ENCODE data around the gene NSD1.
A peak's percentile ranks its signal among the peaks of the same experiment; 100 is the strongest.

Gene NSD1

DNA sequence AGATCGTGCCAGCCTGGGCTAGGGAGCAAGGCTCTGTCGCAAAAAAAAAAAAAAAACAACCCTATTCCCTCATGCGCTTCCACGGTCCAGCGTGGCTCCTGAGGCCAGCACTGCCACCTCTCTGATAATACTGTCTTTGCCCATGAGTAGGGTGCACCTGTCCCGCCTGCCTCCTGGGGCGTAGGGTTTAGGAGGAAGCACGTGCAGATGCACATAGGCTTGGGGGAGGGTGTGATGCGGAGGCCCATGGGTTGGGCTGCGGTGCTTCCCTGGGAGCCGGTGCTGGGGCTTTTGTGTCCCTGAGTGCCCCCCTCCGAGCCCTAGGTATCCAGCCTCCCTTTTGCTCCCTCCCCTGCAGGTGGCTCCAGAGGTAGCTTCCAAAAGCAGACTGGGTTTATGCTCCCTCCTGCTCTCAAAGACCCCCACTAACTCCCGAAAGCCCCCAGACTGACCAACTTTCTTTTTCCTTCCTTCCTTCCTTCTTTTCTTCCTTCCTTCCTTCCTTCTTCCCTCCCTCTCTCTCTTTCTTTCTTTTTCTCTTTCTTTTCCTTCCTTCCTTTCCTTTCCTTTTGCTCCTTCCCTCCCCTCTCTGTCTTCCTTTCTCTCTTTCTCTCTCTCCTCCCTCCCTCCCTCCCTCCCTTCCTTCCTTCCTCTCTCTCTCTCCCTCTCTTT, 34.0 kb upstream of the NSD1 start:
- TF ChIP-seq, protein P1, sequence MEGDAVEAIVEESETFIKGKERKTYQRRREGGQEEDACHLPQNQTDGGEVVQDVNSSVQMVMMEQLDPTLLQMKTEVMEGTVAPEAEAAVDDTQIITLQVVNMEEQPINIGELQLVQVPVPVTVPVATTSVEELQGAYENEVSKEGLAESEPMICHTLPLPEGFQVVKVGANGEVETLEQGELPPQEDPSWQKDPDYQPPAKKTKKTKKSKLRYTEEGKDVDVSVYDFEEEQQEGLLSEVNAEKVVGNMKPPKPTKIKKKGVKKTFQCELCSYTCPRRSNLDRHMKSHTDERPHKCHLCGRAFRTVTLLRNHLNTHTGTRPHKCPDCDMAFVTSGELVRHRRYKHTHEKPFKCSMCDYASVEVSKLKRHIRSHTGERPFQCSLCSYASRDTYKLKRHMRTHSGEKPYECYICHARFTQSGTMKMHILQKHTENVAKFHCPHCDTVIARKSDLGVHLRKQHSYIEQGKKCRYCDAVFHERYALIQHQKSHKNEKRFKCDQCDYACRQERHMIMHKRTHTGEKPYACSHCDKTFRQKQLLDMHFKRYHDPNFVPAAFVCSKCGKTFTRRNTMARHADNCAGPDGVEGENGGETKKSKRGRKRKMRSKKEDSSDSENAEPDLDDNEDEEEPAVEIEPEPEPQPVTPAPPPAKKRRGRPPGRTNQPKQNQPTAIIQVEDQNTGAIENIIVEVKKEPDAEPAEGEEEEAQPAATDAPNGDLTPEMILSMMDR (IDR thresholded peaks at IDR 0.05; ENCODE audit: insufficient read depth, low read depth, low read length, missing control alignments), result no peak
- H3K4me3 ChIP-seq (ENCODE audit: low read length), result no peak overlapping the region
- DNase-seq (ENCODE audit: low read depth), result no peak

DNA sequence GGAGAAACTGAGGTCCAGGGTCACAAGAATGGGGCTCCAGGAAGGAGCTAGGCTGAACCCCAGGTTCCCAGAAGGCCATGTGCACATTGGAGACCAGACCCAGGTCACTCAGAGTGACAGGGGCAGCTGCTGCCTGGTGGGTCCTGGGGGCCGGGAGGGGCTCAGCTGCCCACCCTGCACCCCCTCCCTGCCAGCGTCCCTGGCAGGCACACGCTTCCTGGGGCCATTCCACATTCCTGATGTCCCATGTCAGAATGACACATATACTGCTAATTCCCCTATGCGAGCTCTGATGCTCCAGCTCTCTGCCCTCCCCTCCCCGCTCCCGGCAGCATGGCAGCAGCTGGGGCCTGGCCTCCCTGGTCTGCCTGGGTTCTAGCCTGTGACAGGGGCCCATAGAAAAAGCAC, 32.9 kb upstream of the NSD1 start:
- H3K4me3 ChIP-seq (ENCODE audit: low read length), result no peak overlapping the region
- no peak for DNase-seq (ENCODE audit: low read depth)
- TF ChIP-seq, protein P1 (IDR thresholded peaks at IDR 0.05; ENCODE audit: insufficient read depth, low read depth, low read length, missing control alignments), result no peak

DNA sequence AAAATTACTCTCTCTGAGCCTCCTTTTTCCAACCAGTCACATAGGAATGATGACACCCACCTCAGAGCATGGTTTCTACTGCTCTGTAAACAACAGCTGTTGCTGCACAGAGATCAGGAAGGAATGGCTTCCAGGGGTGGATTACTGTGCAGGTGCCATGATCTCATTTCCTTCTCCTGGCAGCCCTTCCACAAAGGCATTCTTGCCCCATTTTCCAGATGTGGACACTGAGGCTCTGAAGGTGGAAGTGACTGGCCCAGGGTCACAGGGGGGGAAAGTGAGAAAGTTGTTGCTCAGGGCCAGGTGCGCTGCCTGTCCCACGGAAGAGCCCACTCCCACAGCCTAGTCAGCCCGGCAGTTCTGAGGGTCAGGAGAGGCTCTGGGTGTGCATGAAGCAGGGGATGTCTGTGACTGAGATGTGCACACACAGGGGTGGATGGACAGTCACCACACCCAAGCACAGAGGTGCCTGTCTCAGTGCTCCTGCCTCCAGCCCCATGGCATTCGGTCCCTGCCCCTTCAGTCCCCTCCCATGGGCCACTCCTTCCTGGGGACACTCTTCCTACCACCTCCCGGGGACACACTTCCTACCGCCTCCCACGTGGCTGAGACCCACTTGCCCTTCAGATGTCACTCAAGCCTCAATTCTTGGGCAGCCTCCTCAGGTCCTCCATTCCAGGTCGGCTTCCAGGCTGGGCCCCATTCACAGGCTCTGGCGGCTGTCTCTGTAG, 29.9 kb upstream of the NSD1 start:
- no peak overlapping the region for H3K4me3 ChIP-seq (ENCODE audit: low read length)
- DNase-seq (ENCODE audit: low read depth), result peak; percentile 24
- TF ChIP-seq, protein P1 (IDR thresholded peaks at IDR 0.05; ENCODE audit: insufficient read depth, low read depth, low read length, missing control alignments), result no peak

DNA sequence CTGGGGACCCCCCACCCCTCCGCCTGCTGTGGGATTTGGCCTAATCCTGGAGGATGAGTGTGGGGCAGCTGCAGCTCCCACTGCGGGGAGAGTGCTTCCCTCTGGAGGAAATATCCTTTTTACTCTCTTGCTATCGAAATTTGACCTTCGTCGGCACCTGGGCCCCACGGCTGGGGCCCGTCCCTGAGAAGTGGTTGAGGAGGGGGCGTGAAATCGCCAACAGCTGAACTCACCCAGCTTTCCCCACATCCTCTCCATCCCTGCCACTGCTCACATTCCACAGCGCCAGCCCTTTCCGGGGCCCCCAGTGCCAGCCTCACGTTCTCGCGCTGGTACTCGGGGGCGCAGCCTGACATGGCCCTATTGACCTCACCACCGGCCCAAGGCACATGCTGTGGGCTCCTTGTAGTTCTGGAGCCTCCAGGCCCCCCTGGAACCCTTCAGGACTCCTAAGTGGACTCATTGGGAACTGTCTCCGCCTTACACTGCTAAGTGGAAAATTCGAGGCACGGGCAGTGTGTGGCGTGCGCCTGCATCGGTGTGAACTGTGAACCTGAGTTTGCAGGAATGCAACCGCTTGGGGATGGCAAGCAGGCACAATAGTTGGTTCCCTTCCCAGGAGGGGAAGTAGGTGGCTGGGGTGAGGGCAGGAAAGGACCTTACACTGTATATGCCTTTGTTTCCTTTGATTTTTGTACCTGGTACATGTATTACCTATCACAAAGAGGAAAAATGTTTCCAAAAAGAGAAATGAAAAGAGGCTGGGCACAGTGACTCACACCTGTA, 27.7 kb upstream of the NSD1 start:
- TF ChIP-seq, protein P1 (IDR thresholded peaks at IDR 0.05; ENCODE audit: insufficient read depth, low read depth, low read length, missing control alignments), result no peak
- no peak for DNase-seq (ENCODE audit: low read depth)
- H3K4me3 ChIP-seq (ENCODE audit: low read length), result no peak overlapping the region

DNA sequence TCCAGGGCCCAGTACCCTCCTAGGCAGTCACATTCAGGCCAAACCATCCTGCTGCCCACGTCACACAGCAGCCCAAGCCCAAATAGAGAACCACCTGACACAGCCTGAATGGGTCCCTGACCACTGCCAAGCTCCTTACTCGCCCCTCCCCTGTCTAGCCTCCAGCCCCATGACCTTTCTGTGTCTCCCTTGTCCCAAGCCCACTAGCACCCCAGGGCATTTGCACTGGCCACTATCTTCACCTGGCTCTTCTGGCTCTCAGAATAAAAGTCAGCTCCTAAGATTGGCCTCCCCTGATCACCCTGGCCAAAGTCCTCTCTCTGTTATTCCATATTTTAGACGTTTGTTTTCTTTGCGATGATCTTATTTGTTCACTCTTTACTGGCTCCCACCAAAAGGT, 26.4 kb upstream of the NSD1 start:
- DNase-seq (ENCODE audit: low read depth), result no peak
- TF ChIP-seq, protein P1 (IDR thresholded peaks at IDR 0.05; ENCODE audit: insufficient read depth, low read depth, low read length, missing control alignments), result no peak

DNA sequence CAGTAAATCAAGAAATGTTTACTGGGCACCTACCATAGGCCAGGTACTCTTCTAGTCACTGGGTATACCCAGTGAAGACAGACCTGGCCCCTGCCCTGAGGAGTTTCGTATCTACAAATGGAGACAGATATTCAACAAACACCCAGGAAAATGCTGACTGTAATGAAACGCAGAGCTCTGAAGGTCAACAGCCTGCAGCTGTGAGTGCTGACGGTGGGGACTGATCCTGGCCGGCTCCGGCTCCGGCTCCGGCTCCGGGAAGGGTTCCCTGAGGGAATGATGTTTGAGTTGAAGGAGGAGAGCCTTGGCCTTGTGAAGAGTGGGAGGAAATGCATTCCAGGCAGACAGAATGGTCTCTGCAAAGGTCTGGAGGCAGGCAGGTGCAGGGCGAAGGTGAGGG, 23.8 kb upstream of the NSD1 start:
- TF ChIP-seq, protein P1 (IDR thresholded peaks at IDR 0.05; ENCODE audit: insufficient read depth, low read depth, low read length, missing control alignments), result no peak
- DNase-seq (ENCODE audit: low read depth), result no peak

More for the DNA sequence above, 26.4 kb upstream of the NSD1 start:
- H3K4me3 ChIP-seq (ENCODE audit: low read length), result no peak overlapping the region

More for the DNA sequence above, 23.8 kb upstream of the NSD1 start:
- H3K4me3 ChIP-seq (ENCODE audit: low read length), result no peak overlapping the region
